Neuronal stem cell (in vitro differentiated cells): ENCODE measurements around the gene AZI2. TPM values are rescaled to one million over a fixed set of nuclear protein-coding genes. Genes with fewer than 3 reads are reported as not detected.

ENCODE experiments used
- DNase-seq: peaks from one replicate; pipeline ENCODE4 v3.0.0-alpha.2; 2013; ENCODE audit warnings: low spot score
- H2AFZ ChIP-seq: one replicate; pipeline ENCODE4 v1.6.1; 2013; ENCODE audit warnings: mild to moderate bottlenecking, low read length, inconsistent platforms
- H2AK5ac ChIP-seq: 2 replicates; pipeline ENCODE4 v1.6.1; 2013; ENCODE audit warnings: low read depth, mild to moderate bottlenecking, inconsistent platforms, low read length, moderate library complexity, mixed read lengths
- H2BK120ac ChIP-seq: 2 replicates; pipeline ENCODE4 v1.6.1; 2013; ENCODE audit warnings: low read depth, mild to moderate bottlenecking, inconsistent platforms, low read length, moderate library complexity, mixed read lengths
- H2BK12ac ChIP-seq: one replicate; pipeline ENCODE4 v1.6.1; 2013; ENCODE audit warnings: low read length, inconsistent platforms
- H2BK15ac ChIP-seq: 2 replicates; pipeline ENCODE4 v1.6.1; 2013; ENCODE audit warnings: mild to moderate bottlenecking, low read length, inconsistent platforms, mixed read lengths
- H2BK5ac ChIP-seq: one replicate; pipeline ENCODE4 v1.6.1; 2013; ENCODE audit warnings: inconsistent platforms, mild to moderate bottlenecking, low read length, moderate library complexity
- H3K14ac ChIP-seq: one replicate; pipeline ENCODE4 v1.6.1; 2013; ENCODE audit warnings: low read length, inconsistent platforms
- H3K18ac ChIP-seq: 2 replicates; pipeline ENCODE4 v1.6.1; 2013; ENCODE audit warnings: low read length, inconsistent platforms
- H3K23ac ChIP-seq: 2 replicates; pipeline ENCODE4 v1.6.1; 2013; ENCODE audit warnings: low read depth, mild to moderate bottlenecking, mixed read lengths, low read length, inconsistent platforms; ENCODE audit not compliant: poor library complexity
- H3K27ac ChIP-seq: replicated peaks from 3 replicates; pipeline ENCODE4 v1.5.1; 2013; ENCODE audit warnings: low read length, inconsistent platforms
- H3K27me3 ChIP-seq, 3 experiments: 2 replicates each; pipeline ENCODE4 v1.6.1; 2013; ENCODE audit warnings: low read length in 3 of 3, mild to moderate bottlenecking in 2 of 3, inconsistent platforms in 1 of 3, low read depth in 1 of 3, mixed read lengths in 1 of 3, moderate library complexity in 1 of 3; ENCODE audit not compliant: control insufficient read depth in 3 of 3, insufficient read depth in 3 of 3
- H3K36me3 ChIP-seq, 2 donors: replicated peaks in 1 of 2; 2 replicates each; pipeline ENCODE4 v1.6.1; 2013; ENCODE audit warnings: low read length in 2 of 2; ENCODE audit not compliant: control insufficient read depth in 2 of 2, insufficient read depth in 2 of 2
- H3K4ac ChIP-seq: 2 replicates; pipeline ENCODE4 v1.6.1; 2013; ENCODE audit warnings: inconsistent platforms, mild to moderate bottlenecking, low read length, moderate library complexity
- H3K4me1 ChIP-seq, 2 donors: 1 replicate in 1 of 2; 2 replicates in 1 of 2; pipeline ENCODE4 v1.6.1; 2013; ENCODE audit warnings: low read length in 2 of 2, low read depth in 1 of 2; ENCODE audit not compliant: control insufficient read depth in 2 of 2, insufficient read depth in 1 of 2
- H3K4me2 ChIP-seq: one replicate; pipeline ENCODE4 v1.6.1; 2013; ENCODE audit warnings: mild to moderate bottlenecking, low read length, inconsistent platforms; ENCODE audit not compliant: insufficient read depth, poor library complexity, severe bottlenecking
- H3K4me3 ChIP-seq, 2 donors: 2 replicates each; pipeline ENCODE4 v1.5.1; 2013; ENCODE audit warnings: low read length in 2 of 2, mild to moderate bottlenecking in 2 of 2, inconsistent platforms in 1 of 2, moderate library complexity in 1 of 2
- H3K79me1 ChIP-seq: one replicate; pipeline ENCODE4 v1.6.1; 2013; ENCODE audit warnings: low read depth, mild to moderate bottlenecking, inconsistent platforms, low read length, moderate library complexity
- H3K9ac ChIP-seq: one replicate; pipeline ENCODE4 v1.6.1; 2013; ENCODE audit warnings: mild to moderate bottlenecking, low read depth, low read length, inconsistent platforms; ENCODE audit not compliant: poor library complexity
- H3K9me3 ChIP-seq, 2 donors: replicated peaks in 1 of 2; 2 replicates each; pipeline versions ENCODE3 to v1.6.1; 2013; ENCODE audit warnings: low read length in 2 of 2, mild to moderate bottlenecking in 2 of 2, inconsistent platforms in 1 of 2, low read depth in 1 of 2, mixed read lengths in 1 of 2, moderate library complexity in 1 of 2; ENCODE audit not compliant: control insufficient read depth in 2 of 2, insufficient read depth in 1 of 2
- H4K8ac ChIP-seq: one replicate; pipeline ENCODE4 v1.6.1; 2013; ENCODE audit warnings: low read depth, mild to moderate bottlenecking, inconsistent platforms, low read length, moderate library complexity
- H4K91ac ChIP-seq: one replicate; pipeline ENCODE4 v1.6.1; 2013; ENCODE audit warnings: low read length, low read depth, mild to moderate bottlenecking, inconsistent platforms; ENCODE audit not compliant: poor library complexity
- WGBS, 2 donors: extraction: QIAGEN DNeasy Blood & Tissue Kit; methylation state at CpG; one replicate each; pipeline ENCODE4 v1.1.7; 2013; ENCODE audit warnings: missing lambda C conversion rate in 2 of 2, mixed read lengths in 1 of 2; ENCODE audit not compliant: insufficient read length in 2 of 2, insufficient replicate concordance in 1 of 2; ENCODE audit errors: extremely low coverage in 2 of 2; 5-methylcytosine and 5-hydroxymethylcytosine counted together
- polyA plus RNA-seq, 2 experiments: library from polyadenylated mRNA; stranded (reverse); fragments of 200-250 nt; gene quantifications; one replicate each; pipeline ENCODE4 v1.2.3, GENCODE V29; 2013

Gene AZI2
- 45.1 TPM for polyA plus RNA-seq (2013, experiment 1 of 2)
- 42.1 TPM for polyA plus RNA-seq (2013, experiment 2 of 2)

GRCh38 chr3:28348629-28349468 is at the start of gene AZI2, which contains the start of gene ZCWPW2:
AZI2 (minus strand) TSS chr3:28348824; CDS start chr3:28340617, 8,207 bp downstream.
ZCWPW2 (plus strand) TSS chr3:28348721; CDS start chr3:28413069, 64,348 bp downstream.
- Histone ChIP-seq H2AFZ (peak within 1 kb of the TSS; percentile 99), H3K9me3 (peaks cover 0 to 6% of the 10 kb centered on the region in 2 donors), H2BK120ac (no peak within 1 kb of the TSS), H3K9ac (peak within 1 kb of the TSS; percentile 93), H3K4me2 (peak within 1 kb of the TSS; percentile 71), H2AK5ac (no peak within 1 kb of the TSS), H3K79me1 (peaks cover 2% of the 10 kb centered on the region), H3K27me3 (no peaks in the 10 kb centered on the region), H3K14ac (peak within 1 kb of the TSS; percentile 89), H2BK15ac (no peak within 1 kb of the TSS), H4K91ac (no peak within 1 kb of the TSS), H3K27ac (peak within 1 kb of the TSS; percentile 96), H3K23ac (peak within 1 kb of the TSS; percentile 91), H2BK12ac (peak within 1 kb of the TSS; percentile 92), H3K4me3 (peak within 1 kb of the TSS; percentile 83 to 96), H3K18ac (peak within 1 kb of the TSS; percentile 99), H3K4me1 (peaks cover 0 to 7% of the 10 kb centered on the region in 2 donors), H2BK5ac (peak within 1 kb of the TSS; percentile 69), H4K8ac (peak within 1 kb of the TSS; percentile 82), H3K4ac (peak within 1 kb of the TSS; percentile 89), H3K36me3 (no peaks in the 10 kb centered on the region)
- DNase-seq = peak; percentile 90
- no CpG with 5 or more reads among the region's 83 CpGs for WGBS, 2 donors

- no peaks in the 10 kb centered on the region for H3K9me3 ChIP-seq
- no CpG with 5 or more reads among the region's 1 CpG for WGBS, 2 donors
- no peak overlapping the region for H2BK12ac ChIP-seq
- H3K79me1 ChIP-seq = no peaks in the 10 kb centered on the region
- no peak overlapping the region for H4K91ac ChIP-seq
- no peak overlapping the region for H2BK120ac ChIP-seq
- no peak overlapping the region for H4K8ac ChIP-seq
- H2AFZ ChIP-seq = no peak overlapping the region
- H3K4me1 ChIP-seq = no peaks in the 10 kb centered on the region
- no peaks in the 10 kb centered on the region for H3K27me3 ChIP-seq
- H3K23ac ChIP-seq = no peak overlapping the region
- no peak overlapping the region for H3K27ac ChIP-seq
- H2AK5ac ChIP-seq = no peak overlapping the region
- no peak overlapping the region for H3K4me2 ChIP-seq
- H2BK15ac ChIP-seq = no peak overlapping the region
- H3K14ac ChIP-seq = no peak overlapping the region
- DNase-seq = no peak
- H3K36me3 ChIP-seq = no peaks in the 10 kb centered on the region
- H3K4ac ChIP-seq = no peak overlapping the region
- H3K4me3 ChIP-seq = no peak overlapping the region
- H3K9ac ChIP-seq = no peak overlapping the region
- H3K18ac ChIP-seq = no peak overlapping the region
- H2BK5ac ChIP-seq = no peak overlapping the region
Measured at GRCh38 chr3:28388978-28389377, 40.4 kb upstream of the AZI2 start.

GRCh38 chr3:28386049-28386448 is 37.4 kb upstream of the AZI2 start:
- no peak overlapping the region for H4K8ac ChIP-seq
- no peak overlapping the region for H3K4me3 ChIP-seq
- no peaks in the 10 kb centered on the region for H3K27me3 ChIP-seq
- no peak overlapping the region for H3K4me2 ChIP-seq
- no peak overlapping the region for H2BK15ac ChIP-seq
- H3K18ac ChIP-seq = no peak overlapping the region
- H3K23ac ChIP-seq = no peak overlapping the region
- H2BK5ac ChIP-seq = no peak overlapping the region
- DNase-seq = no peak
- H3K9me3 ChIP-seq = no peaks in the 10 kb centered on the region
- no peak overlapping the region for H2BK12ac ChIP-seq
- H3K36me3 ChIP-seq = no peaks in the 10 kb centered on the region
- no peak overlapping the region for H4K91ac ChIP-seq
- no peak overlapping the region for H2AFZ ChIP-seq
- no CpG with 5 or more reads among the region's 5 CpGs for WGBS, 2 donors
- no peaks in the 10 kb centered on the region for H3K79me1 ChIP-seq
- H3K14ac ChIP-seq = no peak overlapping the region
- H3K9ac ChIP-seq = no peak overlapping the region
- H2BK120ac ChIP-seq = no peak overlapping the region
- H2AK5ac ChIP-seq = no peak overlapping the region
- H3K27ac ChIP-seq = no peak overlapping the region
- H3K4ac ChIP-seq = no peak overlapping the region
- no peaks in the 10 kb centered on the region for H3K4me1 ChIP-seq

- Histone ChIP-seq H3K18ac (no peak overlapping the region), H3K36me3 (no peaks in the 10 kb centered on the region), H3K23ac (no peak overlapping the region), H3K27me3 (no peaks in the 10 kb centered on the region), H3K79me1 (no peaks in the 10 kb centered on the region), H2AK5ac (no peak overlapping the region), H2AFZ (no peak overlapping the region), H3K9me3 (no peaks in the 10 kb centered on the region), H2BK12ac (no peak overlapping the region), H3K9ac (no peak overlapping the region), H3K14ac (no peak overlapping the region), H3K27ac (no peak overlapping the region), H2BK15ac (no peak overlapping the region), H3K4ac (no peak overlapping the region), H4K91ac (no peak overlapping the region), H3K4me2 (no peak overlapping the region), H3K4me1 (no peaks in the 10 kb centered on the region), H3K4me3 (no peak overlapping the region), H2BK120ac (no peak overlapping the region), H2BK5ac (no peak overlapping the region), H4K8ac (no peak overlapping the region)
- DNase-seq = no peak
- no CpG with 5 or more reads among the region's 4 CpGs for WGBS, 2 donors
Measured at GRCh38 chr3:28376424-28376823, 27.8 kb upstream of the AZI2 start.
